ENCODE results near the gene FGF7.
"Not testable (repeated sequence)": the region's sequence is repeated elsewhere in the genome, so short reads cannot be mapped to it uniquely, and the experiment has no call there.

Gene FGF7

GRCh38 chr15:49492151-49492550, 69.1 kb downstream of the FGF7 start:
- DNase-seq (ENCODE audit: insufficient read length, low spot score) (no peak), FAIRE-seq (no peak)

- DNase-seq (ENCODE audit: insufficient read length, low spot score) (no peak), FAIRE-seq (no peak)
Measured at GRCh38 chr15:49492830-49493229, 69.8 kb downstream of the FGF7 start.

GRCh38 chr15:49494842-49495241, 71.8 kb downstream of the FGF7 start:
- no peak for DNase-seq (ENCODE audit: insufficient read length, low spot score)

GRCh38 chr15:49495993-49496753, 73.1 kb downstream of the FGF7 start:
- DNase-seq (ENCODE audit: insufficient read length, low spot score) (no peak), FAIRE-seq (no peak)

More at GRCh38 chr15:49494842-49495241, 71.8 kb downstream of the FGF7 start:
- no peak for FAIRE-seq

- DNase-seq (ENCODE audit: insufficient read length, low spot score) (no peak), FAIRE-seq (no peak)
Measured at GRCh38 chr15:49501586-49501985, 78.5 kb downstream of the FGF7 start.

- no peak for DNase-seq (ENCODE audit: insufficient read length, low spot score)
- FAIRE-seq = no peak
Measured at GRCh38 chr15:49506341-49506740, 83.3 kb downstream of the FGF7 start.

- FAIRE-seq = no peak
Measured at GRCh38 chr15:49507261-49507660, 84.2 kb downstream of the FGF7 start.

GRCh38 chr15:49512739-49513138, 89.7 kb downstream of the FGF7 start:
- not testable (repeated sequence) for FAIRE-seq

More at GRCh38 chr15:49507261-49507660, 84.2 kb downstream of the FGF7 start:
- DNase-seq (ENCODE audit: insufficient read length, low spot score) = no peak

GRCh38 chr15:49521802-49522201, 98.8 kb downstream of the FGF7 start:
- DNase-seq (ENCODE audit: insufficient read length, low spot score) (no peak), FAIRE-seq (no peak)

More at GRCh38 chr15:49512739-49513138, 89.7 kb downstream of the FGF7 start:
- DNase-seq (ENCODE audit: insufficient read length, low spot score) = not testable (repeated sequence)

- DNase-seq (ENCODE audit: insufficient read length, low spot score) = no peak
Measured at GRCh38 chr15:49528289-49528688, 105.2 kb downstream of the FGF7 start.

GRCh38 chr15:49530092-49530491, 107.0 kb downstream of the FGF7 start:
- FAIRE-seq (no peak), DNase-seq (ENCODE audit: insufficient read length, low spot score) (no peak)

More at GRCh38 chr15:49528289-49528688, 105.2 kb downstream of the FGF7 start:
- FAIRE-seq = no peak

All from GM19239 (cell line).